GM23248 (cell line): ENCODE measurements around the gene CEACAM21. TPM values are rescaled to one million over a fixed set of nuclear protein-coding genes. Genes with fewer than 3 reads are reported as not detected.
A peak's percentile ranks its signal among the peaks of the same experiment; 100 is the strongest.

Experiments
- DNase-seq: peaks from one replicate; pipeline ENCODE4 v3.0.0-alpha.2; 2015
- H2AFZ ChIP-seq: fragments of 200-600 bp; sonication (generic); 2 replicates; pipeline ENCODE4 v1.6.1; 2016; ENCODE audit warnings: antibody characterized with exemption
- H3F3A ChIP-seq: fragments of 200-600 bp; sonication (generic); 2 replicates; pipeline ENCODE4 v1.6.1; 2016; ENCODE audit warnings: mild to moderate bottlenecking, antibody characterized with exemption, mixed run types; ENCODE audit not compliant: insufficient read depth
- H3K27ac ChIP-seq: fragments of 200-600 bp; sonication (generic); 2 replicates; pipeline ENCODE4 v1.5.1; 2016; ENCODE audit warnings: mild to moderate bottlenecking
- H3K27me3 ChIP-seq: fragments of 200-600 bp; sonication (generic); replicated peaks from 2 replicates; pipeline ENCODE4 v1.6.1; 2016; ENCODE audit warnings: mild to moderate bottlenecking; ENCODE audit not compliant: insufficient read depth
- H3K36me3 ChIP-seq: fragments of 200-600 bp; sonication (generic); 2 replicates; pipeline ENCODE4 v1.6.1; 2016; ENCODE audit warnings: low read depth, mild to moderate bottlenecking
- H3K4me1 ChIP-seq: fragments of 200-600 bp; sonication (generic); 2 replicates; pipeline ENCODE4 v1.6.1; 2016; ENCODE audit warnings: mild to moderate bottlenecking; ENCODE audit not compliant: insufficient read depth
- H3K4me2 ChIP-seq: fragments of 200-600 bp; sonication (generic); one replicate; pipeline ENCODE4 v1.6.1; 2016; ENCODE audit warnings: mild to moderate bottlenecking; ENCODE audit not compliant: unreplicated experiment
- H3K4me3 ChIP-seq: fragments of 200-600 bp; sonication (generic); 2 replicates; pipeline ENCODE4 v1.5.1; 2016; ENCODE audit warnings: mild to moderate bottlenecking
- H3K79me2 ChIP-seq: fragments of 200-600 bp; sonication (generic); 2 replicates; pipeline ENCODE4 v1.6.1; 2016; ENCODE audit warnings: mild to moderate bottlenecking; ENCODE audit not compliant: insufficient read depth
- H3K9ac ChIP-seq: fragments of 200-600 bp; sonication (generic); 2 replicates; pipeline ENCODE4 v1.6.1; 2016; ENCODE audit warnings: mild to moderate bottlenecking
- H3K9me2 ChIP-seq: fragments of 200-600 bp; sonication (generic); 2 replicates; pipeline ENCODE4 v1.6.1; 2016; ENCODE audit warnings: mixed run types, mild to moderate bottlenecking, moderate library complexity; ENCODE audit not compliant: insufficient read depth
- H3K9me3 ChIP-seq: fragments of 200-600 bp; sonication (generic); one replicate; pipeline ENCODE4 v1.6.1; 2017; ENCODE audit warnings: low read depth
- H4K20me1 ChIP-seq: fragments of 200-600 bp; sonication (generic); 2 replicates; pipeline ENCODE4 v1.6.0; 2016; ENCODE audit not compliant: insufficient read depth
- EZH2 ChIP-seq: fragments of 200-600 bp; sonication (generic); IDR thresholded peaks from 2 replicates; pipeline ENCODE4 v1.6.1; 2018; ENCODE audit warnings: antibody characterized with exemption, mild to moderate bottlenecking; ENCODE audit not compliant: insufficient read depth, poor library complexity, severe bottlenecking
- EZH2phosphoT487 ChIP-seq: fragments of 200-600 bp; sonication (generic); IDR thresholded peaks from 2 replicates; pipeline ENCODE4 v1.6.1; 2018; ENCODE audit warnings: antibody characterized with exemption, moderate library complexity, mild to moderate bottlenecking, low read depth; ENCODE audit not compliant: insufficient read depth
- WGBS, 2 experiments: methylation state at CpG; one replicate each; pipeline ENCODE4 v1.1.6; 2015 to 2017; ENCODE audit warnings: low lambda C conversion rate in 2 of 2, low coverage in 1 of 2; ENCODE audit errors: missing lambda C conversion rate in 2 of 2; 5-methylcytosine and 5-hydroxymethylcytosine counted together
- in situ Hi-C: fragments of 300-500 bp; cut with MboI; formaldehyde crosslinking; loops from 2 replicates; pipeline ENCODE4 v1.15.0; 2020
- polyA plus RNA-seq: library from polyadenylated mRNA; unstranded; fragments of >200 nt; fragmentation: Nextera tagmentation; extraction: Ambion mirVana; gene quantifications from 2 replicates; pipeline ENCODE4 v1.2.1, GENCODE V29; 2016
- total RNA-seq: library from RNA; depleted of rRNA; stranded (reverse); fragments of >200 nt; shearing (Covaris generic); gene quantifications from 2 replicates; pipeline ENCODE4 v1.2.3, GENCODE V29; 2014

The CEACAM21 gene
- total and polyA plus RNA-seq, 2 experiments from 2014 or later, result not detected

- H3K79me2 ChIP-seq, result no peaks in the 10 kb centered on the region
- H3K4me2 ChIP-seq, result no peak overlapping the region
- no peaks in the 10 kb centered on the region for H3F3A ChIP-seq
- no peak overlapping the region for H2AFZ ChIP-seq
- DNase-seq, result no peak
- H4K20me1 ChIP-seq, result no peaks in the 10 kb centered on the region
- H3K27me3 ChIP-seq, result no peaks in the 10 kb centered on the region
- H3K4me3 ChIP-seq, result no peak overlapping the region
- no peaks in the 10 kb centered on the region for H3K4me1 ChIP-seq
- H3K9ac ChIP-seq, result no peak overlapping the region
- H3K9me2 ChIP-seq, result no peaks in the 10 kb centered on the region
- in situ Hi-C loops, result no loop called here
- no peaks in the 10 kb centered on the region for H3K36me3 ChIP-seq
- no peak overlapping the region for H3K27ac ChIP-seq
- no peaks in the 10 kb centered on the region for H3K9me3 ChIP-seq
- WGBS, 2 experiments, result 19 to 35% methylated on average over 5 of the region's 5 CpGs
- TF ChIP-seq EZH2 (no peak), EZH2phosphoT487 (no peak)
These were observed 16.1 kb downstream of the CEACAM21 start for GRCh38 chr19:41591951-41592562.

GRCh38 chr19:41595258-41595889 lies 19.4 kb downstream of the CEACAM21 start:
- Histone ChIP-seq H3K4me1 (no peaks in the 10 kb centered on the region), H2AFZ (no peak overlapping the region), H3K36me3 (no peaks in the 10 kb centered on the region), H3K4me3 (no peak overlapping the region), H3K9me3 (no peaks in the 10 kb centered on the region), H3K9ac (no peak overlapping the region), H4K20me1 (no peaks in the 10 kb centered on the region), H3K4me2 (no peak overlapping the region), H3K79me2 (no peaks in the 10 kb centered on the region), H3K27me3 (no peaks in the 10 kb centered on the region), H3K9me2 (no peaks in the 10 kb centered on the region), H3K27ac (no peak overlapping the region), H3F3A (no peaks in the 10 kb centered on the region)
- peak; percentile 89 for DNase-seq
- in situ Hi-C loops, result no loop called here
- 32 to 35% methylated on average over 4 of the region's 4 CpGs for WGBS, 2 experiments
- no peak for TF ChIP-seq EZH2phosphoT487
- no peak for TF ChIP-seq EZH2

- Histone ChIP-seq H3K27me3 (no peaks in the 10 kb centered on the region), H3K36me3 (no peaks in the 10 kb centered on the region), H2AFZ (no peak overlapping the region), H3K27ac (no peak overlapping the region), H4K20me1 (no peaks in the 10 kb centered on the region), H3K4me2 (no peak overlapping the region), H3K4me3 (no peak overlapping the region), H3K79me2 (no peaks in the 10 kb centered on the region), H3K4me1 (no peaks in the 10 kb centered on the region), H3F3A (no peaks in the 10 kb centered on the region), H3K9me2 (no peaks in the 10 kb centered on the region), H3K9ac (no peak overlapping the region), H3K9me3 (no peaks in the 10 kb centered on the region)
- 9 to 11% methylated on average over 3 of the region's 3 CpGs for WGBS, 2 experiments
- no peak for DNase-seq
- in situ Hi-C loops, result no loop called here
- TF ChIP-seq EZH2 (no peak), EZH2phosphoT487 (no peak)
These were observed 19.9 kb downstream of the CEACAM21 start for GRCh38 chr19:41595890-41596280.

GRCh38 chr19:41597600-41598041 lies 21.7 kb downstream of the CEACAM21 start:
- in situ Hi-C loops, result no loop called here
- H2AFZ ChIP-seq, result no peak overlapping the region
- H3K4me2 ChIP-seq, result no peak overlapping the region
- H3K4me1 ChIP-seq, result no peaks in the 10 kb centered on the region
- no peak overlapping the region for H3K4me3 ChIP-seq
- H3K27me3 ChIP-seq, result no peaks in the 10 kb centered on the region; the same call in 1 of the 2 replicates
- H3K27ac ChIP-seq, result no peak overlapping the region
- no peaks in the 10 kb centered on the region for H3K9me3 ChIP-seq
- 6 to 7% methylated on average over 10 of the region's 10 CpGs for WGBS, 2 experiments
- H4K20me1 ChIP-seq, result no peaks in the 10 kb centered on the region
- H3K9ac ChIP-seq, result no peak overlapping the region
- H3K36me3 ChIP-seq, result no peaks in the 10 kb centered on the region
- TF ChIP-seq EZH2phosphoT487 (no peak), EZH2 (no peak)
- peak; percentile 58 for DNase-seq
- H3K9me2 ChIP-seq, result no peaks in the 10 kb centered on the region
- H3K79me2 ChIP-seq, result no peaks in the 10 kb centered on the region
- H3F3A ChIP-seq, result no peaks in the 10 kb centered on the region
